ENCODE measurements around the gene SEMA7A.

SEMA7A gene

GRCh38 chr15:74384881-74385643, 48.7 kb downstream of the SEMA7A start:
- DNase-seq, result peak; percentile 89

GRCh38 chr15:74384566-74384880, 49.2 kb downstream of the SEMA7A start:
- no peak for DNase-seq

- peak; percentile 86 for DNase-seq
These were observed 49.8 kb downstream of the SEMA7A start for GRCh38 chr15:74383695-74384565.

GRCh38 chr15:74383286-74383685, 50.5 kb downstream of the SEMA7A start:
- DNase-seq, result no peak

- DNase-seq, result peak; percentile 74
These were observed 51.5 kb downstream of the SEMA7A start for GRCh38 chr15:74382004-74382816.

GRCh38 chr15:74381481-74381880, 52.3 kb downstream of the SEMA7A start:
- no peak for DNase-seq

GRCh38 chr15:74381190-74381453, 52.6 kb downstream of the SEMA7A start:
- DNase-seq, result no peak

GRCh38 chr15:74380361-74381189, 53.2 kb downstream of the SEMA7A start:
- no peak for DNase-seq

GRCh38 chr15:74378848-74379247, 54.9 kb downstream of the SEMA7A start:
- DNase-seq, result no peak

GRCh38 chr15:74377831-74378766, 55.7 kb downstream of the SEMA7A start:
- no peak for DNase-seq

GRCh38 chr15:74376825-74377581, 56.8 kb downstream of the SEMA7A start:
- DNase-seq, result no peak

- DNase-seq, result no peak
These were observed 57.5 kb downstream of the SEMA7A start for GRCh38 chr15:74376226-74376625.

- DNase-seq, result peak; percentile 82
These were observed 58.5 kb downstream of the SEMA7A start for GRCh38 chr15:74375303-74375693.

- DNase-seq, result no peak
These were observed 59.0 kb downstream of the SEMA7A start for GRCh38 chr15:74374648-74375302.

- peak; percentile 95 for DNase-seq
These were observed 59.8 kb downstream of the SEMA7A start for GRCh38 chr15:74373731-74374647.

- DNase-seq, result no peak
These were observed 60.6 kb downstream of the SEMA7A start for GRCh38 chr15:74373056-74373650.

- no peak for DNase-seq
These were observed 63.3 kb downstream of the SEMA7A start for GRCh38 chr15:74370471-74370870.

GRCh38 chr15:74369756-74370155, 64.0 kb downstream of the SEMA7A start:
- DNase-seq, result no peak
